HepG2 (cell line): ENCODE measurements around the gene TNFRSF18. TPM values are rescaled to one million over a fixed set of nuclear protein-coding genes. Genes with fewer than 3 reads are reported as not detected.
A peak's percentile ranks its signal among the peaks of the same experiment; 100 is the strongest.

Experiments
- AGO2 ChIP-seq: fragments of 200-400 bp; formaldehyde crosslinking; optimal IDR thresholded peaks from 2 replicates; pipeline ENCODE3; 2017; ENCODE audit warnings: mild to moderate bottlenecking, low read depth, low read length, moderate library complexity
- AKAP8 ChIP-seq: sonication (generic); formaldehyde crosslinking; IDR thresholded peaks from 2 replicates; pipeline ENCODE4 v1.5.1; 2020; ENCODE audit warnings: mild to moderate bottlenecking, missing genetic modification reagents
- ARNTL ChIP-seq: sonication (generic); formaldehyde crosslinking; IDR thresholded peaks from 2 replicates; pipeline ENCODE4 v1.4.0; 2020; ENCODE audit warnings: mild to moderate bottlenecking, missing genetic modification reagents
- CHD2 ChIP-seq: IDR thresholded peaks from 2 replicates; pipeline ENCODE4 v1.6.1; 2011; ENCODE audit warnings: low read depth, low read length, improper control_type of control experiment
- DDIT3 ChIP-seq: sonication (generic); formaldehyde crosslinking; IDR thresholded peaks from 2 replicates; pipeline ENCODE4 v1.4.0; 2020; ENCODE audit warnings: mild to moderate bottlenecking, missing genetic modification reagents
- ELK4 ChIP-seq: sonication (generic); formaldehyde crosslinking; IDR thresholded peaks from 2 replicates; pipeline ENCODE4 v1.9.0; 2021; ENCODE audit warnings: missing genetic modification reagents, borderline replicate concordance
- EZH2 ChIP-seq: conservative IDR thresholded peaks from 2 replicates; pipeline ENCODE4 v1.6.1; 2012; ENCODE audit warnings: mild to moderate bottlenecking, low read depth, low read length, moderate library complexity
- FLYWCH1 ChIP-seq: sonication (generic); formaldehyde crosslinking; IDR thresholded peaks from 2 replicates; pipeline ENCODE4 v1.8.1; 2023; ENCODE audit warnings: mild to moderate bottlenecking, missing genetic modification reagents
- HOXD1 ChIP-seq: sonication (generic); formaldehyde crosslinking; IDR thresholded peaks from 2 replicates; pipeline ENCODE4 v1.5.0; 2020; ENCODE audit warnings: missing genetic modification reagents
- MAFF ChIP-seq: IDR thresholded peaks from 2 replicates; pipeline ENCODE4 v1.6.1; 2011; ENCODE audit warnings: low read depth, low read length, improper control_type of control experiment
- PHF8 ChIP-seq: sonication (generic); formaldehyde crosslinking; IDR thresholded peaks from 2 replicates; pipeline ENCODE4 v1.5.0; 2020; ENCODE audit warnings: missing genetic modification reagents
- POLR2A ChIP-seq, 2 experiments: IDR thresholded peaks; 2 replicates each; pipeline ENCODE4 v1.6.1; 2011; ENCODE audit warnings: low read depth in 2 of 2, low read length in 2 of 2, mild to moderate bottlenecking in 1 of 2, moderate library complexity in 1 of 2; ENCODE audit not compliant: insufficient read depth in 1 of 2
- PPARG ChIP-seq: conservative IDR thresholded peaks from 2 replicates; pipeline ENCODE4 v1.6.1; 2016; ENCODE audit warnings: missing biosample characterization, missing genetic modification reagents
- SMARCC2 ChIP-seq: fragments of 450-650 bp; IDR thresholded peaks from 2 replicates; pipeline ENCODE4 v1.6.1; 2017; ENCODE audit warnings: antibody characterized with exemption, mild to moderate bottlenecking
- SOX5 ChIP-seq: IDR thresholded peaks from 2 replicates; pipeline ENCODE4 v1.6.1; 2016; ENCODE audit warnings: borderline replicate concordance
- THAP7 ChIP-seq: sonication (generic); formaldehyde crosslinking; IDR thresholded peaks from 2 replicates; pipeline ENCODE4 v1.8.1; 2023; ENCODE audit warnings: mild to moderate bottlenecking, missing genetic modification reagents
- TOE1 ChIP-seq: sonication (generic); formaldehyde crosslinking; IDR thresholded peaks from 2 replicates; pipeline ENCODE4 v1.4.0; 2020; ENCODE audit warnings: mild to moderate bottlenecking, missing genetic modification reagents
- XRCC5 ChIP-seq: fragments of 200-400 bp; formaldehyde crosslinking; optimal IDR thresholded peaks from 2 replicates; pipeline ENCODE3; 2017; ENCODE audit warnings: mild to moderate bottlenecking, low read length
- YEATS4 ChIP-seq: sonication (generic); formaldehyde crosslinking; IDR thresholded peaks from 2 replicates; pipeline ENCODE4 v1.4.0; 2020; ENCODE audit warnings: missing genetic modification reagents, borderline replicate concordance
- ZFP37 ChIP-seq: sonication (generic); formaldehyde crosslinking; IDR thresholded peaks from 2 replicates; pipeline ENCODE4 v1.4.0; 2020; ENCODE audit warnings: missing genetic modification reagents, borderline replicate concordance
- ZFY ChIP-seq: sonication (generic); formaldehyde crosslinking; IDR thresholded peaks from 2 replicates; pipeline ENCODE4 v1.4.0; 2020; ENCODE audit warnings: missing genetic modification reagents
- ZNF296 ChIP-seq: sonication (generic); formaldehyde crosslinking; conservative IDR thresholded peaks from 2 replicates; pipeline ENCODE4 v1.5.0; 2020; ENCODE audit warnings: mild to moderate bottlenecking, missing genetic modification reagents
- ZNF382 ChIP-seq: sonication (generic); formaldehyde crosslinking; IDR thresholded peaks from 2 replicates; pipeline ENCODE4 v1.5.0; 2020; ENCODE audit warnings: missing genetic modification reagents, mild to moderate bottlenecking, borderline replicate concordance
- ZNF432 ChIP-seq: sonication (generic); formaldehyde crosslinking; IDR thresholded peaks from 2 replicates; pipeline ENCODE4 v1.5.0; 2020; ENCODE audit warnings: missing genetic modification reagents, mild to moderate bottlenecking, borderline replicate concordance
- ZNF460 ChIP-seq: sonication (generic); formaldehyde crosslinking; IDR thresholded peaks from 2 replicates; pipeline ENCODE4 v1.5.1; 2020; ENCODE audit warnings: missing genetic modification reagents, mild to moderate bottlenecking, borderline replicate concordance
- ZNF687 ChIP-seq: sonication (generic); formaldehyde crosslinking; IDR thresholded peaks from 2 replicates; pipeline ENCODE4 v1.5.1; 2020; ENCODE audit warnings: mild to moderate bottlenecking, missing genetic modification reagents, moderate library complexity
- ZNF782 ChIP-seq: sonication (generic); formaldehyde crosslinking; IDR thresholded peaks from 2 replicates; pipeline ENCODE4 v1.4.0; 2020; ENCODE audit warnings: missing genetic modification reagents, mild to moderate bottlenecking, borderline replicate concordance
- polyA plus RNA-seq, 8 experiments: library from polyadenylated mRNA; depleted of rRNA in 3 of 8; stranded (reverse) in 7 of 8; unstranded in 1 of 8; fragments of >200 nt; fragmentation: Illumina TruSeq in 4 of 8; extraction: Trizol in 4 of 8; gene quantifications; 2 replicates each; pipeline versions ENCODE4 v1.2.1 to v1.2.3, GENCODE V29; 2011 to 2016; ENCODE audit warnings: low read depth in 4 of 8, missing spikeins in 1 of 8, mixed read lengths in 1 of 8; ENCODE audit not compliant: insufficient read depth in 1 of 8
- total RNA-seq, 5 experiments: library from RNA; depleted of rRNA; stranded (reverse); fragments of >200 nt; fragmentation: Illumina TruSeq; extraction: Trizol; gene quantifications; 2 replicates each; pipeline ENCODE4 v1.2.3, GENCODE V29; 2016; ENCODE audit warnings: low read depth in 1 of 5

TNFRSF18 gene
- total and polyA plus RNA-seq, 2 of the 13 experiments (the other 11 are each of a cell fraction or from before 2014, with no cell fraction given), result not detected

GRCh38 chr1:1236176-1236763, 29.9 kb upstream of the TNFRSF18 start (continued):
- TF ChIP-seq ZNF687 (CRISPR knock-in tag), result peak; percentile 64
- TF ChIP-seq ZFY (CRISPR knock-in tag), result peak; percentile 54
- TF ChIP-seq POLR2A (IDR thresholded peaks at IDR 0.05; ENCODE audit: insufficient read depth in 1 of 2, low read depth in 2 of 2, low read length in 2 of 2), result no peak
- TF ChIP-seq AKAP8, result peak; percentile 91
- peak; percentile 88 for TF ChIP-seq AGO2
- TF ChIP-seq HOXD1 (CRISPR knock-in tag), result no peak
- no peak for TF ChIP-seq ZNF296
- 0 out of 2 replicates have a peak, but pooled peaks have one; percentile 48 for TF ChIP-seq EZH2
- no peak for TF ChIP-seq XRCC5
- no peak for TF ChIP-seq YEATS4 (CRISPR knock-in tag)
- TF ChIP-seq ELK4, result no peak
- TF ChIP-seq MAFF, result no peak; the same call in 1 of the 2 replicates
- TF ChIP-seq PHF8 (CRISPR knock-in tag), result no peak
- no peak for TF ChIP-seq ZFP37 (CRISPR knock-in tag)
- TF ChIP-seq ARNTL (CRISPR knock-in tag), result peak; percentile 17; the same call in 1 of the 2 replicates
- TF ChIP-seq DDIT3 (CRISPR knock-in tag), result no peak
- TF ChIP-seq ZNF460 (CRISPR knock-in tag), result no peak
- no peak for TF ChIP-seq CHD2
- TF ChIP-seq TOE1, result no peak
- TF ChIP-seq PPARG (CRISPR knock-in tag), result no peak
- no peak for TF ChIP-seq SOX5 (CRISPR knock-in tag)
- TF ChIP-seq FLYWCH1 (CRISPR knock-in tag), result no peak
- no peak for TF ChIP-seq ZNF432
- no peak for TF ChIP-seq SMARCC2
- TF ChIP-seq ZNF782 (CRISPR knock-in tag), result no peak
- TF ChIP-seq THAP7 (CRISPR knock-in tag), result no peak
- TF ChIP-seq ZNF382 (CRISPR knock-in tag), result no peak
